Karpas-422 (cell line): ENCODE data around the gene MAN1C1. TPM values are rescaled to one million over a fixed set of nuclear protein-coding genes. Genes with fewer than 3 reads are reported as not detected.
"Not testable (repeated sequence)": the region's sequence is repeated elsewhere in the genome, so short reads cannot be mapped to it uniquely, and the experiment has no call there.

Experiments
- DNase-seq: peaks from one replicate; pipeline ENCODE4 v3.0.0-alpha.2; 2015
- H2AFZ ChIP-seq: fragments of 200-600 bp; sonication (generic); 2 replicates; pipeline ENCODE4 v1.6.1; 2014; ENCODE audit warnings: antibody characterized with exemption, low read length, mixed read lengths
- H3K27ac ChIP-seq: fragments of 200-600 bp; sonication (generic); 2 replicates; pipeline ENCODE4 v1.5.1; 2014; ENCODE audit warnings: mild to moderate bottlenecking, low read length, moderate library complexity
- H3K27me3 ChIP-seq: fragments of 200-600 bp; sonication (generic); 2 replicates; pipeline ENCODE4 v1.6.1; 2014; ENCODE audit warnings: low read length, mixed read lengths
- H3K36me3 ChIP-seq: fragments of 200-600 bp; sonication (generic); 2 replicates; pipeline ENCODE4 v1.6.1; 2014; ENCODE audit warnings: low read length, mixed read lengths; ENCODE audit not compliant: insufficient read depth
- H3K4me1 ChIP-seq: fragments of 200-600 bp; sonication (generic); 2 replicates; pipeline ENCODE4 v1.6.1; 2014; ENCODE audit warnings: mild to moderate bottlenecking, low read length, mixed read lengths
- H3K4me2 ChIP-seq: fragments of 200-600 bp; sonication (generic); 2 replicates; pipeline ENCODE4 v1.6.1; 2014; ENCODE audit warnings: low read length, low read depth, mild to moderate bottlenecking; ENCODE audit not compliant: poor library complexity, severe bottlenecking
- H3K4me3 ChIP-seq: fragments of 200-600 bp; sonication (generic); 2 replicates; pipeline ENCODE4 v1.5.1; 2014; ENCODE audit warnings: mild to moderate bottlenecking, antibody characterized with exemption, low read length, mixed read lengths
- H3K79me2 ChIP-seq: fragments of 200-600 bp; sonication (generic); 2 replicates; pipeline ENCODE4 v1.6.1; 2014; ENCODE audit warnings: mild to moderate bottlenecking, low read length, mixed read lengths
- H3K9ac ChIP-seq: fragments of 200-600 bp; sonication (generic); 2 replicates; pipeline ENCODE4 v1.6.0; 2014; ENCODE audit warnings: low read length
- H3K9me2 ChIP-seq: fragments of 200-600 bp; sonication (generic), shearing (Covaris generic); replicated peaks from 2 replicates; pipeline ENCODE4 v1.6.0; 2014; ENCODE audit warnings: mild to moderate bottlenecking, low read length, moderate library complexity; ENCODE audit not compliant: insufficient read depth
- H3K9me3 ChIP-seq: fragments of 300-700, 200-600 bp; sonication (generic); 2 replicates; pipeline ENCODE4 v1.6.1; 2014; ENCODE audit warnings: low read length, mixed read lengths
- H4K20me1 ChIP-seq: fragments of 200-600 bp; sonication (generic); 2 replicates; pipeline ENCODE4 v1.6.1; 2014; ENCODE audit warnings: mild to moderate bottlenecking, antibody characterized with exemption, low read length, low read depth; ENCODE audit not compliant: insufficient read depth
- total RNA-seq: library from RNA; depleted of rRNA; stranded (reverse); fragments of >200 nt; shearing (Covaris generic); gene quantifications from 2 replicates; pipeline ENCODE4 v1.2.3, GENCODE V29; 2014; ENCODE audit warnings: low replicate concordance

MAN1C1 gene
- total RNA-seq, 1 experiment from 2014 or later: not detected

- Histone ChIP-seq H3K36me3 (no peaks in the 10 kb centered on the region), H3K27me3 (no peaks in the 10 kb centered on the region), H2AFZ (no peak overlapping the region), H3K9ac (no peak overlapping the region), H3K4me2 (peak overlapping the region; percentile 10), H3K9me3 (no peaks in the 10 kb centered on the region), H3K4me1 (peaks cover 15% of the 10 kb centered on the region), H3K79me2 (no peaks in the 10 kb centered on the region), H3K9me2 (no peaks in the 10 kb centered on the region), H4K20me1 (no peaks in the 10 kb centered on the region), H3K4me3 (no peak overlapping the region), H3K27ac (no peak overlapping the region)
- peak; percentile 83 for DNase-seq
Measured at GRCh38 chr1:25628741-25629421, 12.3 kb downstream of the MAN1C1 start.

- Histone ChIP-seq H3K9ac (no peak overlapping the region), H2AFZ (no peak overlapping the region), H3K27me3 (no peaks in the 10 kb centered on the region), H3K9me3 (no peaks in the 10 kb centered on the region), H3K27ac (no peak overlapping the region), H3K36me3 (no peaks in the 10 kb centered on the region), H3K79me2 (no peaks in the 10 kb centered on the region), H3K9me2 (no peaks in the 10 kb centered on the region), H3K4me3 (no peak overlapping the region), H3K4me2 (peak overlapping the region; percentile 10), H3K4me1 (peaks cover 15% of the 10 kb centered on the region), H4K20me1 (no peaks in the 10 kb centered on the region)
- DNase-seq: no peak
Measured at GRCh38 chr1:25629836-25630235, 13.2 kb downstream of the MAN1C1 start.

GRCh38 chr1:25631750-25632485 is 15.3 kb downstream of the MAN1C1 start:
- no peak overlapping the region for H3K4me3 ChIP-seq
- no peak overlapping the region for H3K27ac ChIP-seq
- H4K20me1 ChIP-seq: no peaks in the 10 kb centered on the region
- H3K36me3 ChIP-seq: no peaks in the 10 kb centered on the region
- H3K9me2 ChIP-seq: no peaks in the 10 kb centered on the region
- peaks cover 15% of the 10 kb centered on the region for H3K4me1 ChIP-seq
- H2AFZ ChIP-seq: no peak overlapping the region
- no peak overlapping the region for H3K9ac ChIP-seq
- no peak overlapping the region for H3K4me2 ChIP-seq
- no peaks in the 10 kb centered on the region for H3K9me3 ChIP-seq
- H3K27me3 ChIP-seq: no peaks in the 10 kb centered on the region
- no peak for DNase-seq
- no peaks in the 10 kb centered on the region for H3K79me2 ChIP-seq

- Histone ChIP-seq H2AFZ (no peak overlapping the region), H3K4me1 (peaks cover 11% of the 10 kb centered on the region), H3K9me3 (no peaks in the 10 kb centered on the region), H3K79me2 (no peaks in the 10 kb centered on the region), H3K9ac (no peak overlapping the region), H4K20me1 (no peaks in the 10 kb centered on the region), H3K4me3 (no peak overlapping the region), H3K36me3 (no peaks in the 10 kb centered on the region), H3K9me2 (no peaks in the 10 kb centered on the region), H3K27ac (no peak overlapping the region), H3K27me3 (no peaks in the 10 kb centered on the region), H3K4me2 (no peak overlapping the region)
- DNase-seq: no peak
Measured at GRCh38 chr1:25634066-25634465, 17.5 kb downstream of the MAN1C1 start.

GRCh38 chr1:25634896-25635295 is 18.3 kb downstream of the MAN1C1 start:
- DNase-seq: no peak
- Histone ChIP-seq H2AFZ (no peak overlapping the region), H3K36me3 (no peaks in the 10 kb centered on the region), H3K9me2 (no peaks in the 10 kb centered on the region), H3K9ac (no peak overlapping the region), H3K4me2 (no peak overlapping the region), H4K20me1 (no peaks in the 10 kb centered on the region), H3K79me2 (no peaks in the 10 kb centered on the region), H3K27me3 (no peaks in the 10 kb centered on the region), H3K4me1 (peaks cover 3% of the 10 kb centered on the region), H3K27ac (no peak overlapping the region), H3K4me3 (no peak overlapping the region), H3K9me3 (no peaks in the 10 kb centered on the region)

GRCh38 chr1:25636141-25636540 is 19.6 kb downstream of the MAN1C1 start:
- not testable (repeated sequence) for H3K4me1 ChIP-seq, H3K27me3 ChIP-seq, H4K20me1 ChIP-seq, H3K4me3 ChIP-seq, H3K27ac ChIP-seq, H2AFZ ChIP-seq, H3K9me3 ChIP-seq, H3K9ac ChIP-seq, H3K36me3 ChIP-seq, H3K9me2 ChIP-seq, DNase-seq, H3K79me2 ChIP-seq, H3K4me2 ChIP-seq

- no peaks in the 10 kb centered on the region for H3K9me3 ChIP-seq
- no peaks in the 10 kb centered on the region for H3K36me3 ChIP-seq
- H3K4me3 ChIP-seq: no peak overlapping the region
- no peak overlapping the region for H2AFZ ChIP-seq
- no peak overlapping the region for H3K27ac ChIP-seq
- no peak overlapping the region for H3K9ac ChIP-seq
- H3K4me2 ChIP-seq: no peak overlapping the region
- no peaks in the 10 kb centered on the region for H3K27me3 ChIP-seq
- H3K79me2 ChIP-seq: no peaks in the 10 kb centered on the region
- DNase-seq: no peak
- no peaks in the 10 kb centered on the region for H3K4me1 ChIP-seq
- H4K20me1 ChIP-seq: no peaks in the 10 kb centered on the region
- no peaks in the 10 kb centered on the region for H3K9me2 ChIP-seq
Measured at GRCh38 chr1:25640646-25641328, 24.2 kb downstream of the MAN1C1 start.

- Histone ChIP-seq H3K36me3 (no peaks in the 10 kb centered on the region), H3K79me2 (no peaks in the 10 kb centered on the region), H4K20me1 (no peaks in the 10 kb centered on the region), H3K4me2 (no peak overlapping the region), H3K4me1 (no peaks in the 10 kb centered on the region), H3K4me3 (no peak overlapping the region), H3K9me3 (no peaks in the 10 kb centered on the region), H3K27ac (no peak overlapping the region), H3K27me3 (no peaks in the 10 kb centered on the region), H2AFZ (no peak overlapping the region), H3K9me2 (no peaks in the 10 kb centered on the region), H3K9ac (no peak overlapping the region)
- DNase-seq: no peak
Measured at GRCh38 chr1:25641329-25641725, 24.7 kb downstream of the MAN1C1 start.
